Lower lobe of right lung (tissue), 2 donors: Measurements from ENCODE around the gene NID1. TPM values are rescaled to one million over a fixed set of nuclear protein-coding genes. Genes with fewer than 3 reads are reported as not detected.
A peak's percentile ranks its signal among the peaks of the same experiment; 100 is the strongest.

Experiments
- ATAC-seq, 2 donors: fragments of 200-7000 bp; cut with Tn5 transposase; one replicate each; pipeline ENCODE4 v1.9.1; 2020 to 2022; ENCODE audit warnings: mild to moderate bottlenecking in 2 of 2, moderate library complexity in 2 of 2
- DNase-seq: peaks from one replicate; pipeline ENCODE4 v3.0.0-alpha.2; 2020
- H3K27ac ChIP-seq: fragments of 200-600 bp; one replicate; pipeline ENCODE4 v1.8.0; 2022
- H3K27me3 ChIP-seq: fragments of 200-600 bp; one replicate; pipeline ENCODE4 v1.8.0; 2022; ENCODE audit warnings: low read depth
- H3K36me3 ChIP-seq: fragments of 200-600 bp; one replicate; pipeline ENCODE4 v1.8.0; 2022; ENCODE audit warnings: mild to moderate bottlenecking
- H3K4me1 ChIP-seq: fragments of 200-600 bp; one replicate; pipeline ENCODE4 v1.8.0; 2022
- H3K4me3 ChIP-seq: fragments of 200-600 bp; one replicate; pipeline ENCODE4 v1.8.0; 2022; ENCODE audit warnings: mild to moderate bottlenecking
- H3K9me3 ChIP-seq: fragments of 200-600 bp; one replicate; pipeline ENCODE4 v1.8.0; 2022
- intact Hi-C: fragments of 100-400 bp; cut with DNase I; formaldehyde crosslinking; loops from one replicate; pipeline ENCODE4 v1.11.0; 2022
- total RNA-seq: library from RNA; stranded (reverse); fragmentation: NEBNext Ultra II Directional; extraction: Animal tissue kit (Norgen Biotek cat#: 25700); gene quantifications from one replicate; pipeline ENCODE4 v1.2.1, GENCODE V29; 2021
- TF ChIP-seq, protein P1 (sequence below): fragments of 200-600 bp; IDR thresholded peaks from one replicate; pipeline ENCODE4 v1.8.0; 2022; ENCODE audit warnings: antibody characterized with exemption, mild to moderate bottlenecking
- donor health status: DM: no; HTN: yes; CAD: no; lungs with severe emphysema.

The NID1 gene
- total RNA-seq, 1 donor from 2014 or later: 46.6 TPM

DNA sequence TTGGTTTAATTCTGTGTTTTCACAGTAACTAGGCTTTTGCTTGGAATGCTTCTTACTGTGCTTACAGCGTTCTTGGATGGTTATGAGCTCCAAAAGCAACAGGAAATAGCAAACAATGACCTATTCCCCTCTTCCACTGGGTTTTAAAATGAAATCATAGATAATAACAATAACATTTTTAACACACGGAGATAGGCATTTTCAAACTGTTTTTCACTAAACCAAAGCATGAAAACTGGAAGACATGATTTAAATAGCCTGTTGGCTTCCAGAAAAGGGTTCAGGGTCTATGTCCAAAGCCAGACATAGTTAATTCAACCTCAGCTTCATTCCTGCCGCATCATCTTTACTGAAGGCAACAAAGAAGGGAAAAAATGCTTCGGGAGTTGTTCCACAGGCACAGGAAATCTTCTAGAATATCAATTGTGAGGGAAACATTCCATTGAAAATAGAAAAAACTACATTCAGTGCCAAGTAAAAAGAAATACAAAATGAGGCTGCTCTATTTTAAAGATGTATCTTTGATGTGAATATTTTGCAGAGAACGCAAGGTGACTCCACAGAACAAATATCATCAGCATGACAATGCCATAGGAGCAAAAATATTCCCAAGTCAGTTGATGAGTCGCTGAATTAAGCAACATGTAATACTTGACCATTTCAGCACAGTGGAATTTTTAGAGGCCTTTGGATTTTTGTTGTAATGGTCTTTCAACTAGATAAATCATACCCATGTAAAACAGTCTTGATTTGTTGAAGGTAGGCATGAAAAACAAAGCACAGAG, 80.7 kb downstream of the NID1 start:
- DNase-seq (no peak), ATAC-seq (peak in 1 of 2 donors; percentile 27)
- TF ChIP-seq, protein P1, sequence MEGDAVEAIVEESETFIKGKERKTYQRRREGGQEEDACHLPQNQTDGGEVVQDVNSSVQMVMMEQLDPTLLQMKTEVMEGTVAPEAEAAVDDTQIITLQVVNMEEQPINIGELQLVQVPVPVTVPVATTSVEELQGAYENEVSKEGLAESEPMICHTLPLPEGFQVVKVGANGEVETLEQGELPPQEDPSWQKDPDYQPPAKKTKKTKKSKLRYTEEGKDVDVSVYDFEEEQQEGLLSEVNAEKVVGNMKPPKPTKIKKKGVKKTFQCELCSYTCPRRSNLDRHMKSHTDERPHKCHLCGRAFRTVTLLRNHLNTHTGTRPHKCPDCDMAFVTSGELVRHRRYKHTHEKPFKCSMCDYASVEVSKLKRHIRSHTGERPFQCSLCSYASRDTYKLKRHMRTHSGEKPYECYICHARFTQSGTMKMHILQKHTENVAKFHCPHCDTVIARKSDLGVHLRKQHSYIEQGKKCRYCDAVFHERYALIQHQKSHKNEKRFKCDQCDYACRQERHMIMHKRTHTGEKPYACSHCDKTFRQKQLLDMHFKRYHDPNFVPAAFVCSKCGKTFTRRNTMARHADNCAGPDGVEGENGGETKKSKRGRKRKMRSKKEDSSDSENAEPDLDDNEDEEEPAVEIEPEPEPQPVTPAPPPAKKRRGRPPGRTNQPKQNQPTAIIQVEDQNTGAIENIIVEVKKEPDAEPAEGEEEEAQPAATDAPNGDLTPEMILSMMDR: no peak

DNA sequence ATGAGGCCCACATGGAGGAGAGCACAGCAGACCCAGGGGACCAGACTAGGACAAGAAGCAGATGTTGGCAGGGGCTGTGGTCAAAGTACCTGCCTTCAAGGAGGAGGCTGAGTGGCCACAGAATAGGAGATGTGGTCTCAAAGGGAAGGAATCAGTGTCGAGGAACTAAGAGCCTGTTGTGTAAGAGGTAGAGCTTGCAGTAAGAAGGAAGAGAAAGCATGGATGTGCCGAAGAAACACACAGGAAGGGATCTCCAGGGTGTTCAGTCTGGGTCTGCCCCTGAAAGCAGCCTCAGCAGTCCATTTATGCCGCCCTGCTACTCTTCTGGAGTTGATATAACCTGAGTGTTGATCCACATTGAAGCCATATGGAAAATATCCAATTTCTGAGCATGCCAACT, 83.9 kb downstream of the NID1 start:
- intact Hi-C loops: no loop called here
- Histone ChIP-seq H3K9me3 (no peaks in the 10 kb centered on the region), H3K36me3 (peaks cover 41% of the 10 kb centered on the region), H3K27me3 (no peaks in the 10 kb centered on the region), H3K27ac (no peak overlapping the region), H3K4me1 (peaks cover 24% of the 10 kb centered on the region), H3K4me3 (no peak overlapping the region)
- TF ChIP-seq, protein P1: no peak
- ATAC-seq (peak; percentile 44 to 63), DNase-seq (no peak)

More for the DNA sequence above, 80.7 kb downstream of the NID1 start:
- no peaks in the 10 kb centered on the region for H3K9me3 ChIP-seq
- intact Hi-C loops: no loop called here
- H3K4me3 ChIP-seq: no peak overlapping the region
- peaks cover 24% of the 10 kb centered on the region for H3K36me3 ChIP-seq
- H3K27me3 ChIP-seq: no peaks in the 10 kb centered on the region
- H3K4me1 ChIP-seq: peaks cover 30% of the 10 kb centered on the region
- peak overlapping the region; percentile 58 for H3K27ac ChIP-seq

- no peak overlapping the region for H3K4me3 ChIP-seq
- TF ChIP-seq, protein P1: no peak
- no peak for DNase-seq
- intact Hi-C loops: no loop called here
- peaks cover 41% of the 10 kb centered on the region for H3K36me3 ChIP-seq
- no peaks in the 10 kb centered on the region for H3K27me3 ChIP-seq
- H3K4me1 ChIP-seq: peaks cover 21% of the 10 kb centered on the region
- ATAC-seq: no peak
- H3K9me3 ChIP-seq: no peaks in the 10 kb centered on the region
- H3K27ac ChIP-seq: no peak overlapping the region
Observed at GRCh38 chr1:235979716-235980333, 85.1 kb downstream of the NID1 start.

GRCh38 chr1:235979176-235979575, 85.7 kb downstream of the NID1 start:
- Histone ChIP-seq H3K27ac (no peak overlapping the region), H3K27me3 (no peaks in the 10 kb centered on the region), H3K36me3 (peaks cover 45% of the 10 kb centered on the region), H3K9me3 (no peaks in the 10 kb centered on the region), H3K4me3 (no peak overlapping the region), H3K4me1 (peaks cover 16% of the 10 kb centered on the region)
- intact Hi-C loops: no loop called here
- DNase-seq: no peak
- ATAC-seq: no peak
- TF ChIP-seq, protein P1: no peak

DNA sequence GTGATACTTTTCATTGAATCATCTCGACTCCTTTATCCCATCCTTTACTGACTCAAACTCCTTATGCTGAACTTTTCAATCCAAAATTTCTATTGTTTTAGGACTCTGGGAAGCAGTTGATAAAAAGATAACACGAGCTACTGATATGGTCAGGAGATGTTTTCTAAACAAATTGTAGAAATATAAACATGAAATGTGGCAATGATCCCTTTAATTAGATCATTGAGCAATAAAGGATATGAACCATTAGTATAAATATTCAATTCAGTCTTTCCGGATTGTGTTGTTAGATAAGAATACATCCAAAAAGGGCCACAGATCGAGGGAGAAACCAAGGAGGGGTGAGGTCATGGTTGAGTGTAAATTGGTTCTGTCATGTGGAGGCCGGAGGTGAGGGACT, 88.4 kb downstream of the NID1 start:
- Histone ChIP-seq H3K9me3 (no peaks in the 10 kb centered on the region), H3K36me3 (peaks cover 41% of the 10 kb centered on the region), H3K27me3 (no peaks in the 10 kb centered on the region), H3K27ac (no peak overlapping the region), H3K4me3 (no peak overlapping the region), H3K4me1 (peaks cover 21% of the 10 kb centered on the region)
- intact Hi-C loops: no loop called here
- DNase-seq: no peak
- TF ChIP-seq, protein P1: no peak
- no peak for ATAC-seq
